ENCODE measurements around the gene CSTPP1. TPM values are rescaled to one million over a fixed set of nuclear protein-coding genes. Genes with fewer than 3 reads are reported as not detected.

The CSTPP1 gene
- total and polyA plus RNA-seq, 2 of the 8 experiments (the other 6 are each of a cell fraction or from before 2014, with no cell fraction given): 24.2 to 28.7 TPM

GRCh38 chr11:47061429-47062178 is 125.0 kb downstream of the CSTPP1 start (continued):
- no peak for TF ChIP-seq TBP (IDR thresholded peaks at IDR 0.05; ENCODE audit: low read depth, low read length)
- no peak for TF ChIP-seq SAP30 (IDR thresholded peaks at IDR 0.05; ENCODE audit: insufficient read depth, insufficient replicate concordance, low read length)
- peak; percentile 96 for TF ChIP-seq CEBPB (IDR thresholded peaks at IDR 0.05; ENCODE audit: low read depth, low read length)
- no peak for TF ChIP-seq SP2 (IDR thresholded peaks at IDR 0.05; ENCODE audit: low read length)
- TF ChIP-seq JUN (IDR thresholded peaks at IDR 0.05; ENCODE audit: low read depth, low read length): no peak
- no peak for TF ChIP-seq CBX8 (IDR thresholded peaks at IDR 0.05; ENCODE audit: borderline replicate concordance, low read depth, low read length)
- no peak for TF ChIP-seq SIRT6 (IDR thresholded peaks at IDR 0.05; ENCODE audit: low read length)
- TF ChIP-seq ASH2L (IDR thresholded peaks at IDR 0.05; ENCODE audit: low read length): peak; percentile 51
- TF ChIP-seq CREB1 (IDR thresholded peaks at IDR 0.05): no peak
- TF ChIP-seq SRF (IDR thresholded peaks at IDR 0.05; ENCODE audit: low read depth, low read length): no peak
- no peak for TF ChIP-seq KDM1A (IDR thresholded peaks at IDR 0.05; ENCODE audit: borderline replicate concordance, low read length)
- TF ChIP-seq KDM5A (IDR thresholded peaks at IDR 0.05; ENCODE audit: low read length): no peak
